HG02884 (cell line): ENCODE measurements around the gene MAPK10.

Source experiments
- ATAC-seq: cut with Tn5 transposase; IDR thresholded peaks from one replicate; pipeline ENCODE4 v1.9.1; 2021; ENCODE audit warnings: mild to moderate bottlenecking, moderate library complexity; ENCODE audit not compliant: unreplicated experiment

The MAPK10 gene

GRCh38 chr4:86280246-86280645 is 79.6 kb downstream of the MAPK10 start:
- ATAC-seq, result no peak

GRCh38 chr4:86279293-86279960 is 80.4 kb downstream of the MAPK10 start:
- ATAC-seq, result no peak

DNA sequence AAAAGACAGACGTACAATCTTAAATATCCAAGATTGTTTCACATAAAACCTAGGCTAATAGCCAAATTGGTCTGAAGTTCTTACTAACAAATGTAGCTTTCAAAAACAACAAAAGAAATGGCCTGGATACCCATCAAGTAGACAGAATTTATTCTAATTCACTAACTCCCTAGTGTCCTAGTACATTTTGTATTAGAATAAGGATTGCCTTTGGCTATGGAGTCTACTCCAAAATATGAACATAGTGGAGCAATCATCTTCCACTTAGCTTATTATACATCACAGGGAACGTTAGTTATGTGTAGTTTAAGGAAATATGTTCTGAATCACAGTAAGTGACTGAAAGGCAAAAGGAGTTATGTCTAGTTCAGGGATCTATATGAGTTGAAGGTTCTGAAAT is 81.7 kb downstream of the MAPK10 start:
- ATAC-seq, result no peak

- ATAC-seq, result no peak
These were observed 85.2 kb downstream of the MAPK10 start for GRCh38 chr4:86274642-86275041.

DNA sequence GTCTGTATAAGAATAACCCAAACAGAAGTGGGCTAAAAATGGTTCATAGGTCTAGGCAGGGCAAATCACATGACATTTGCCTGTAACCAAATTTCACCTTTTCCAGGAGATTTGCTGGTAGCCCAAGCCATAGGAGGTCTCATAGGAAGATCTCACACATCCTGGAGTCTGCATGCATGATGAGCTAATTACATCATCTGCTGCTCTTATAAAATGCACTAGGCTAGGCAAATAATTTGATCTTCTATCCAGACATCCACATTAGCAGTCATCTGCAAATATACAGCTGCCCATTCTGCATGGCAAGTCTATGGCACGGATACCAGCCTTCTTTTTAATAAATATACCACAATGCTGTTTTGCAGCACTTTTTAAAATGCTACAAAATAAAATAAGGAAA is 87.2 kb downstream of the MAPK10 start:
- no peak for ATAC-seq

GRCh38 chr4:86271057-86271456 is 88.8 kb downstream of the MAPK10 start:
- no peak for ATAC-seq

- ATAC-seq, result no peak
These were observed 90.5 kb downstream of the MAPK10 start for GRCh38 chr4:86269354-86269753.

DNA sequence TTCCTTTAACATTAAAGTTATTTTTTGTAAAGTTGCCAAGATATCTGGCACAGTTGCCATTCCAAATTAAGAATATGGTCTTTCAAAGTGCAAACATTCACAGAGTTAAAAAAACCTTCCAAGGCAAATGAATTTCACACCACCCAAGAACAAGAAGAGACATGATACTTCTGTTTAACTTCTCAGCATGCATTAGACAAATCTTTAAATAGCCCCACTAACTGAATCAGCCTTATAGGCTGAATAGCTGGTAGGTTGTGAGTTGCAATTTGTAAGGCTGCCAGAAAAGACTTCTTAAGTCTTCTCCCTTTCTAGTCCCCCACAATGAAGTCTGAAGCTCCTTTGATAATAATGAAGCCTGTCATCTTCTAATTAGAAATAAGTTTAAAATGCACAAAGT is 95.6 kb downstream of the MAPK10 start:
- ATAC-seq, result no peak

DNA sequence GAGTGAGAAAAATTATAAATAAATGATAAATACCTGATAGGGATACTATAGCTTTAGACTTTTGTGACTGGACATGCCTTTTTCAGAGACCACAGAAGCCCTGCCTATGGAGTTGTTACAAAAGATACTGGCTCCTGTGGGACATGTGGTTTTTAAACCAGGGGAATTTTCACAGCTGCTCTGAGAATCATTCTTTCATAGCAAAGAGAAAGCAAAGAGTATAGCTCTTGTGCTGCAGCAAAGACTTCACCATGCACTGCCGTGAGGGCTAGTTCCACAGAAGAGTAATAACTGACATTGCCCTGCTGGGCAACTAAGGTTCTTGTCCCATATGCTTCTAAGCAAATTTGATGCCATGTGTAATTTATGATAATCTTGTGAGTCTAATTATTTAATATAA is 98.2 kb downstream of the MAPK10 start:
- no peak for ATAC-seq

DNA sequence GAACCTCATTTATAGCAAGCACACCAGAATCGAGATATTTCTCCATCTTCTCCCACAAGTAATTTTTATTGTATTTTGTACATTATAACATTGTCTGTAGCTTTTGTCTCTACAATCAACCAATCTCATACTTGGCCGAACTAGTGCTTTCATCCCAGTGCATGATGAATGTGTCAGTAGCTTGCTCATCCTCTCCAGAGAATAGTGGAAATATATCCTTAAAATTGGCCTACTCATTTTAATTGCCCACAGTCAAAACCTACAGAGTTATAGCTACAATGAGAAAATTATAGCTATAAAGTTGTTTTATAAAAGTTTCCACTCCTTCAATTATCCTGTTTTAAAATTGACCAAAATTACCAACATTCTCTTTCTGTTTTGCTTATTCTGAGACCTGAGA is 103.8 kb downstream of the MAPK10 start:
- ATAC-seq, result no peak

DNA sequence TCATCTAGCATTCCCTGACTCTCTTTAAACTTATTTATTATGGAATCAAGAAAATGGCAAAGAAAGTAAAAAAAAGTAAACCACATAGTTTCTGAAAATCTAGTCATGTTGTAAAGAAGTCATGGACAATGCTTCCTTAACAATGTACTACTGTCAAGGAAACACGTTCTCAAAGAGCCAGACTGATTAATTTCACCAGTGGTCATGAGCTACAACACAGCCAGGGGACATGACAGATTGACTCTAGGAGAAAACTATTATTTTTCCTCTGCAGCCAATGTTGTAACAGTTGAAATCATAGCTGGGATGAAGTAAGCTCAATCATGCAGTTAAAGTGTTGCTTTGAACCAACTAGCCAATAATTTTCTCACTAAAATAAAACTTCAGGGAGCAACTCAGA is 109.2 kb downstream of the MAPK10 start:
- ATAC-seq, result no peak

DNA sequence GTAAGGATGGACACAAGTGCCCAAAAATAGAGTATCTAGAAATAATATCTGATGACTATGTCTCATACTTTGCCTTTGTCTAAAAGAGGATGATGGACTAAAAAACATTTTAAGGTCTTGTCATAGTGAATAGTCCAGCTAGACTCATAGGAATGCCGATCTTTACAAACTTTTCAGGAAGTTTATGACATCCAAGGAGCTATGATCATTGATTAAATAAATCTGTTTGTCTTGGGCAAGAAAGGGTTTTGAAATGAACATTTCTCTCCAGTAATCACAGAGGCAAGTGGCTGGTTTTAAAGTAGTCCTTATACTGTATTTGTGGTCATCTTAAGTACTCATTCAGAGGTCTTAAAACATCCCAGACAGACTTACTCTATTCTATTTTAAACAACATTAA is 109.8 kb downstream of the MAPK10 start:
- no peak for ATAC-seq

DNA sequence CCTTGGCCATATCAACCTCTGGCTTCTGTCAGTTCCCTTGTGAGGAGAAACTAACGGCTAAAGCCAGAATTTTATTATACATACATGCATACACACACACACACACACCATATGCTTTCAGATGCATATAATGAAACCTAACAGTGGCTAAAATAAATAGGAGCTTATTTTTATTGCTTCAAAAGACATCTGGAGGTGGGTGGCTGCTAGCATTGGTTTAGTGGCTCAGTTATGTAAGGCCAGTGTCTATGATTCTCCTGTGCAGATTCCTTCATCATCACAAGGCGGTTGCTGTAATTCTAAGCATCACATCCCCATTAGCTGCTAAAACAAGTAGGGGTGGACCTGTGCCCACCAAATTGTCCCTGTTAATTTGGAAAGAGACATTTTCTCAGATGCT is 110.8 kb downstream of the MAPK10 start:
- no peak for ATAC-seq

- ATAC-seq, result no peak
These were observed 111.9 kb downstream of the MAPK10 start for GRCh38 chr4:86247906-86248305.

GRCh38 chr4:86247320-86247719 is 112.5 kb downstream of the MAPK10 start:
- ATAC-seq, result no peak

DNA sequence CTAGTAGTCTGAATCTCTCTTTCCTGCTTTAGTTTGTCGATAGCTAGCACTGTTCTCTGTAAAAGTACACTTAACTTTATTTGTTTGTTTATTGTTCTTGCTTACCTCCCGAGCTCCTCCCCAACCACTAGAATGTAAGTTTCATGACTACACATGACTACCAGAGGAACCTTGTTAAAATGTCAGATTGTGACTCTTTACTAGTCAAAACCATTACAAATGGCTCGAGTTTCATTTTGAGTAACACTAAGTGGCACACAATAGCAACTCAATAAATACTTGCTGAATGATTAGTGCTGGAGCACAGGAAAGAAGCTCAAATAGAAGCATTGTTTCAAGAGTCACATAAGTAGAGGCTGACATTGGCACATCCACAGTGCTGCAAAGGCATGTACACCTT is 116.1 kb downstream of the MAPK10 start:
- ATAC-seq, result peak; percentile 55

GRCh38 chr4:86242677-86243076 is 117.2 kb downstream of the MAPK10 start:
- no peak for ATAC-seq

DNA sequence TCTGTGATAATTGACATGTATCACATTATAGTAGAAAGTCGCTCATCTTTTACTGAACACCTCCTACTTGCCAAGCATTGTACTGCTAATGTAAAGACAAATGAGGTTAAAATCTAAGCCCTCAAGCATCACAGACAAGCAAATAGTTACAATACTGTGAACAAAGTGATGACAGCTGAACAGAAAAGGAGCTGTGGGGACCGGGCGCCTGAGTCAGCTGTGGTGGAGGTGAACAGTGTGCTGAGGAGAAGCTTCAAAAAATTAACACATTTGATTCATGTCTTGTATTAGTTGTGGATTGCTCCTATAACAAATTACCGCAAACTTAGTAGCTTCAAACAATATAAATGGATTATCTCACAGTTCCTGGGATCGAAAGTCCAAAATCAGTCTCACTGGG is 124.3 kb downstream of the MAPK10 start:
- no peak for ATAC-seq

- ATAC-seq, result no peak
These were observed 126.2 kb downstream of the MAPK10 start for GRCh38 chr4:86233681-86234080.

- no peak for ATAC-seq
These were observed 126.8 kb downstream of the MAPK10 start for GRCh38 chr4:86233090-86233489.

GRCh38 chr4:86223472-86223871 is 136.4 kb downstream of the MAPK10 start:
- peak; percentile 78 for ATAC-seq

GRCh38 chr4:86221002-86221401 is 138.9 kb downstream of the MAPK10 start:
- no peak for ATAC-seq

- ATAC-seq, result no peak
These were observed 139.7 kb downstream of the MAPK10 start for GRCh38 chr4:86220121-86220520.
